Type B pancreatic cell (in vitro differentiated cells): ENCODE results near the gene UBE4A. TPM values are rescaled to one million over a fixed set of nuclear protein-coding genes. Genes with fewer than 3 reads are reported as not detected.

Experiments
- DNase-seq: peaks from one replicate; pipeline ENCODE4 v3.0.0; 2021; ENCODE audit warnings: mixed read lengths; ENCODE audit not compliant: unreplicated experiment; ENCODE audit errors: extremely low spot score
- H3K27ac Mint-ChIP-seq: 2 replicates; pipeline ENCODE4 v1.8.0; 2021; ENCODE audit warnings: mild to moderate bottlenecking, mixed read lengths
- H3K27me3 Mint-ChIP-seq: 2 replicates; pipeline ENCODE4 v1.8.0; 2021; ENCODE audit warnings: mixed read lengths
- H3K36me3 Mint-ChIP-seq: 2 replicates; pipeline ENCODE4 v1.8.0; 2021; ENCODE audit warnings: mixed read lengths
- H3K4me1 Mint-ChIP-seq: one replicate; pipeline ENCODE4 v1.8.0; 2021; ENCODE audit warnings: mixed read lengths; ENCODE audit not compliant: unreplicated experiment
- H3K4me3 Mint-ChIP-seq: 2 replicates; pipeline ENCODE4 v1.8.0; 2021; ENCODE audit warnings: mild to moderate bottlenecking, mixed read lengths
- H3K9me3 Mint-ChIP-seq: 2 replicates; pipeline ENCODE4 v1.8.0; 2021; ENCODE audit warnings: mixed read lengths
- CTCF ChIP-seq: fragments of 200-600 bp; sonication (generic); conservative IDR thresholded peaks from 2 replicates; pipeline ENCODE4 v1.5.0; 2021; ENCODE audit warnings: antibody characterized with exemption, mild to moderate bottlenecking
- total RNA-seq: library from RNA; stranded (reverse); gene quantifications from 2 replicates; pipeline ENCODE4 v1.2.1, GENCODE V29; 2021; ENCODE audit warnings: low replicate concordance

Gene UBE4A
- total RNA-seq, 1 donor from 2014 or later, result 42.5 TPM

GRCh38 chr11:118341261-118341660, 18.1 kb upstream of the UBE4A start:
- Mint-ChIP-seq H3K4me3 (no peak overlapping the region), H3K27me3 (peaks cover 35% of the 10 kb centered on the region), H3K4me1 (no peaks in the 10 kb centered on the region), H3K36me3 (no peaks in the 10 kb centered on the region), H3K9me3 (no peaks in the 10 kb centered on the region), H3K27ac (no peak overlapping the region)
- no peak for DNase-seq
- TF ChIP-seq CTCF, result no peak

GRCh38 chr11:118341815-118342489, 17.4 kb upstream of the UBE4A start:
- no peaks in the 10 kb centered on the region for H3K36me3 Mint-ChIP-seq
- no peaks in the 10 kb centered on the region for H3K9me3 Mint-ChIP-seq
- no peak for TF ChIP-seq CTCF
- peaks cover 33% of the 10 kb centered on the region for H3K27me3 Mint-ChIP-seq
- H3K27ac Mint-ChIP-seq, result no peak overlapping the region
- H3K4me1 Mint-ChIP-seq, result no peaks in the 10 kb centered on the region
- no peak for DNase-seq
- H3K4me3 Mint-ChIP-seq, result no peak overlapping the region

GRCh38 chr11:118342503-118343161, 16.8 kb upstream of the UBE4A start, which contains the start of gene CD3D:
Gene CD3D, minus strand, starts transcription at chr11:118342705. Its CDS starts 98 bp downstream, at chr11:118342607.
- H3K27ac Mint-ChIP-seq, result no peak within 1 kb of the TSS
- H3K4me1 Mint-ChIP-seq, result no peaks in the 10 kb centered on the region
- no peak for TF ChIP-seq CTCF
- no peaks in the 10 kb centered on the region for H3K36me3 Mint-ChIP-seq
- no peaks in the 10 kb centered on the region for H3K9me3 Mint-ChIP-seq
- peaks cover 36% of the 10 kb centered on the region for H3K27me3 Mint-ChIP-seq
- DNase-seq, result no peak
- no peak within 1 kb of the TSS for H3K4me3 Mint-ChIP-seq

- no peak for DNase-seq
- Mint-ChIP-seq H3K27ac (no peak overlapping the region), H3K9me3 (no peaks in the 10 kb centered on the region), H3K27me3 (peaks cover 42% of the 10 kb centered on the region), H3K36me3 (no peaks in the 10 kb centered on the region), H3K4me1 (no peaks in the 10 kb centered on the region), H3K4me3 (no peak overlapping the region)
- TF ChIP-seq CTCF, result no peak
Observed at GRCh38 chr11:118343248-118343647, 16.2 kb upstream of the UBE4A start.

GRCh38 chr11:118343981-118344515, 15.4 kb upstream of the UBE4A start, which contains the start of gene CD3G:
Gene CD3G, plus strand, starts transcription at chr11:118344344. Its CDS starts 80 bp downstream, at chr11:118344424.
- DNase-seq, result no peak
- Mint-ChIP-seq H3K4me3 (no peak within 1 kb of the TSS), H3K9me3 (no peaks in the 10 kb centered on the region), H3K36me3 (no peaks in the 10 kb centered on the region), H3K4me1 (no peaks in the 10 kb centered on the region), H3K27ac (no peak within 1 kb of the TSS), H3K27me3 (peaks cover 44% of the 10 kb centered on the region)
- no peak for TF ChIP-seq CTCF
